ENCODE data around the gene SDHB. TPM values are rescaled to one million over a fixed set of nuclear protein-coding genes. Genes with fewer than 3 reads are reported as not detected.

The SDHB gene
- total RNA-seq, 1 experiment from 2014 or later: 322 TPM

DNA sequence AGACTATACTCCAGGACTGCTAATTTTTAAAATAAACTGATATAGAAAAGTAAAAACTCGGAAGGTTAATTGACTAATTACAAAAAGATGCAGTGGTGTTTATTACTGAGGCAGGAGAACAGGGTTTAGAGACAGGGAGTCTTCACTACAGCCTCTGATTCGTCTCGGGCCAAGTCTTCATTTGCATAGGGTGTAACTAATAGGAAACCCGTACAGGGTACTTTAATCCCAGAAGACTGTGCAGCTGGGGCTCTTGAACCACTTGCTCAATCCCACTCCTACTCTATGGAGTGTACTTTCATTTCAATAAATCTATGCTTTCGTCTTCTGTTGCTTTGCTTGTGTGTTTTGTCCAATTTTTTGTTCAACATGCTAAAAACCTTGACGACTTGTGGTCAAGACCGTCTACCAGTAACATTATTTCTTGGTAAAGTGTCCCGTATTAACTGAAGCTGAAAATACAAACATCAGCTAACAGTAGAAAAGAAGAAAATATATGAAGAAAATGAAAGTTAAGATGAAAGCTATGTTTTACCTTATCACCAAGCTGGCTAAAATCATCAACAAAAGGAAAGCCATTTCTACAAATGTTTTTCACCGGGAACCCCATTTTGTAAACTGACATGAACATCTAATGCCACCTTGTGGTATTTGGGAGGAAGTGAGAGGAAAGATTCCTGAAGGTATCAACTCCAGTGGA lies 8.0 kb downstream of the SDHB start:
- DNase-seq (ENCODE audit: low spot score): peak; percentile 50

DNA sequence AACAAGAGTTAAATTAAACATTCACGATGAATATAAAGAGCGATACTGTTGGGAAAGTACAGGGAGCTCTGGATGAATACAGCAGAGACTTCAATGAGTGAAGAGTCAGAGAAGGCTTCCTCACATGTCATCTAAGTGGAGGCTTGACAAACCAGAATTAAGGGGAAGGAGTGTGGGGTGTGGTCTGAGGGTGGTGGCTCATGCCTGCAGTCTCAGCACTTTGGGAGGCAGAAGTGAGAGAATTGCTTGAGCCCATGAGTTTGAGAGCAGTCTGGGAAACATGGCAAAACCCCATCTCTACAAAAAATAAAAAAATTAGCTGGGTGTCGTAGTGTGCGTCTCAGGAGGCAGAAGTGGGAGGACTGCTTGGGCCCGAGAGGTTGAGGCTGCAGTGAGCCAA lies 8.7 kb downstream of the SDHB start:
- no peak for DNase-seq (ENCODE audit: low spot score)

DNA sequence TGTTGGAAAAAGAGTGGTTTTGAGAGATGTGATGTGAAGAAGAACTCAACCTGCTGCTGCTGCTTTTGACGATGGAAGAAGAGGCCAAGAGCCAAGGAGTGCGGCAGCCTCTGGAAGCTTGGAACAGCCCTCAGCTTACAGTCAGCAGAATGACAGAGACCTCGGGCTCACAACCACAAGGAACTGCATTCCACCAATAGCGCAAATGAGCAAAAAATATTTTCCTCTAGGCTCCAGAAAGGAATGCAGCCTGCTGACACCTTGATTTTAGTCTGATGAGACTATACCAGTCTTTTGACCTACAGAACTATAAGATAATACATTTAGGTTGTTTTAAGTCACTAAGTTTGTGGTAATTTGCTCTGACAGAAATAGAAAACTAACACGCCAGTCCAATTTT lies 10.2 kb downstream of the SDHB start:
- DNase-seq (ENCODE audit: low spot score): no peak

DNA sequence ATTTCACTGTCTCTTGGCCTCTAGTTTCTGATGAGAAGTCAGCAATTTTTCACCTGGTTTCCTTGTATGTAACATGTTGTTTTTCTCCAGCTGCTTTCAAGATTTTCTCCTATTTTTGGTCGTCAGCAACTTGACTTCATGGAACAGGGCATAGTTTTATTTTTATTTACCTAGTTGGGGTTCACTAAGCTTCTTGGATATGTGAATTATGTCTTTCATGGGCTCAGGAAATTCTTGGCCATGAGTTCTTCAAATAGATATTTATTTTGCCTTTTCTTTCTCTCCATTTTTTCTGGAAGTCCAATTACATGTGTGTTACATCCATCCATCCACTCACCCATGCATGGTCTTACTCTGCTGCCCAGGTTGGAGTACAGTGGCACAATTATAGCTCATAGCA lies 13.7 kb downstream of the SDHB start:
- DNase-seq (ENCODE audit: low spot score): no peak

DNA sequence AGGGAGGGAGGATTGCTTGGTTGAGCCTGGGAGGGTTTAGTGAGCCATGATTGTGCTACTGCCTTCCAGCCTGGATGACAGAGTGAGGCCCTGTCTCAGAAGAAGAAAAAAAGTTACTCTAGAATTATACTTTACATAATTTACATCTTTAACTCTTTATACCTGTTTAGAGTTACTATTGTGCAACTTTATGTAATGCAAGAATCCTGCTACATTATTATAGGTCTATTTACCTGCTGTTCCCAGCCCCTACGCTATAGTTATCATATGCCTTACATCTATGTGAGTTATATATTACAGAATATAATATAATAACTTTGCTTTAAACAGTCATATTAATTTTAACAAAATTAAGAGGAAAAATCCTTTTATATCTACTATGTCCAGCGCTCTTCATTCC lies 14.3 kb downstream of the SDHB start:
- DNase-seq (ENCODE audit: low spot score): no peak

DNA sequence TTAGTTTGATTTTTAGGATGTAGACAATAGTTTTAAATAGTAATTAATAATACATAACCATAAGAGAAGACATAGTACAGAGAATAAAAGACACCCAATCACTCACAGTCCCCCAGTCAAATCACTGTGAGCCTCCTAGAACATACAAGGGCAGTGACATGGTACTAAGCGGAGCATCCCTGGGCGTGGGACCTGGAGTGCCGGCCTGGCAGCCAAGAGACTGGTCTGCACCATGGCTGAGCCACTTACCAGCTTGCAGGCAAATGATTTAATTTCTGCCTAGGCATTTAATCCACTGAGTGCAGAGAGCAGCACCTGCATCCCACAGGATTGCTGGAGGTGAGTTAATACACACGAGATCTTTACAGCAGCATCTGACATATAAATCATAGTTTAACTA lies 20.4 kb downstream of the SDHB start:
- DNase-seq (ENCODE audit: low spot score): no peak

DNA sequence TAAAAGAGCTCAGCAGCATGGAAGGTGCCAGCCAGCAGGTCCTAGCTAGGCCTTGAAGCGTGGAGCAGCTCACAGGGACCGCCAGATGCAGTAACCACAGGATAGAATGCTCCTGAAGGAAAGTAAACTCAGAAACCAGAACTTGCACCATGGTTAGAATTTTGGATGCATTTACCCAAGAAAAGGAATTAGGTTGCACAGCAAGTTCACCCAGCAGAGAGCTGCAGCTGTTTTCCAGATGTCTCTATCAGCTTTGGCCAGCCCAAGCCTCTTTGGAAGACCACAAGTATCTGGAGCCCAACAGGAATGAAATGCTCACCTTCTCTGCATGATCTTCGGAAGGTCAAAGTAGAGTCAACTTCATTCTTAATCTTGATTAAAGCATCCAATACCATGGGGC lies 21.1 kb downstream of the SDHB start:
- DNase-seq (ENCODE audit: low spot score): no peak

DNA sequence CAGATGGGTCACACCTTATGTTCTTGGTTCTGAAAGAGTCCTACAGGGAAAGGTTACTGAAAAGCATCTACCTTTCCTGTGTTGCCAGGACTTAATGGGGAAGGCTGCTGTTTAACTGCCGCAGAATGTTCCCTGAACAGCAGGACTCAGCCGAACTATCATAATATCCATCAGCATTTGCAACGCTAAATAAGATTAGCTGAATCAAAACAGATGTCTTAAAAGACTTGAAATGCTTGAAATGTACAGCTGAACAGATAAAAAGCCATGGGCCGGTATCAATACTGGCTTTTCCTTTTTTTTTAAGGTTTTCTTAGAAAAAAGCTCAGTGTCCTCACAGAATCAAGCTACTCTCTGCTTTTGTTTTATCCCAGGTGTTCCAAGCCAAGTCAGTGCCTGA lies 22.4 kb downstream of the SDHB start:
- no peak for DNase-seq (ENCODE audit: low spot score)

DNA sequence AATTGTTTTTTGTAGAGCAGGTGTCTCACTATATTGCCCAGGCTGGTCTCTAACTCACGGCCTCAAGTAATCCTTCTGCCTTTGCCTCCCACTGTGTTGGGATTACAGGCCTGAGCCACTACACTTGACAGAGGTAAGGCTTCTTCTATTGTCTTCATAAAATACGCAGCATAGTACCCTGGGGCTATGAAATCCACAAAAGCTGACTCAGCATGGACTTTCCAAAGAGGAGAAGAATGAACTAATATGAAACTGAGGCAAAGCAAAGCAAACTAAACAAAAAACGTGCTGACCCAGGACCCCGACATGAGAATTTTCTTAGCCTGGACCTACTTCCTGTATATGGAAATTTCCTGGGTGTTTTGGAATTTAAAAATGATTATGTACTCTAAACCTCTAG lies 23.6 kb downstream of the SDHB start:
- no peak for DNase-seq (ENCODE audit: low spot score)

DNA sequence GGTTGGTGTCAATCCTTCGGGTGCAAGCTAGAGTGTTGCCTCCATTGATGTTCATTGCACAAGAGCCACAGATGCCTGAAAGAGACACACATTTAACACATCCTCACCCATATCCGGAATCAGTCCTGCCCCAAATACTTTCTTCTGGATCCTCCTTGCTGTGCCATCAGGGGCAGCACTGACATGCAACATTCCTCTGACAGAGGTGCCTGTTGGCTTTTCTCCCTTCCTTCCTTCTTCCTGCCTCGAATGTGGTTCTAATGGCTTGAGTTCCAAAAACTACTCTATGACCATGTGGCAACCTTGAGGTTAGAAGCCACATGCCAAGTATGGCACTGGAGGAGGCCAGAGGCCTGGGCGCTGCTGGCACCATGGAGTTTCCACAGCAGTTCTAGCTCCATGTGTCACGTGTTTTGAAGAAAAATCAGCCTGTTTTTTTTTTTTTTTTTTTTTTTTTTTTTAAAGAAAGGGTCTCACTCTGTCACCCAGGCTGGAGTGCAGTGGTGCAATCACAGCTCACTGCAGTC lies 25.1 kb downstream of the SDHB start:
- DNase-seq (ENCODE audit: low spot score): no peak

DNA sequence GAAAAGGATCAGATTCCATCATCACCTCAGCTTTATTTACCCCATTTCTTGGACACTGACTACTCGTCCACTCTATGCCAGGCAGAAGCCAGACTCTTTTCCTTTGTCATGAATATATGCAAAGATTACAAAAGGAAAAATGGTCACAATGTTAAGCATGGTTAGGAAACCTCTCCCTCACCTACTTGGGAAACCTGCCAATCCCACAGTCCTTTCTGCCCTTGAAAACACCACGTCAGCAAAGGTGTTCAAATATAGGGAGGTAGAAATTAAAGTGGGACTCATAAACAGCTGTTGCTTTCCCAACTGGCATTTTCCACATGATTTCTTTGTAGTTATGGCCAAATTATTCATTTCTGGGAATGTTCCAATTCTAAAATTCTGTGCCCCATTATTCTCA lies 25.9 kb downstream of the SDHB start:
- DNase-seq (ENCODE audit: low spot score): no peak

DNA sequence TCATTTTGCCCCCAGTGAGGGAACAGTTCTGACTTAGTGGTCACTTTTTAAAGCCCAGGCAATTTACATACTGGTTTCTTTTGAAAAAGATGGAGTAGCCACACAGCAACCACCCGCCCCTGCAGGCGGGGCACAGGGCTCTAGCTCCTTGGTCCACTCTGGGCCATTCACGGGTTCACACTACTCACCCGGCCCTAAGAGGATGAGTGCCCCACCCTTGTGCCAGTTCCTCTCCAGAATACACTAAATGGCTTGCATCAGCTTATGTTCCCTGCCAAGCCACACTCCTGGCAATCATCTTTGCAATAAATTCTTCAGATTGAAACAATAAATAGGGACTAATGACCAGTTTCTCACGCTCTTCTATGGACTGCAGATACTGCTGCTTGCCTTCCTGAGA lies 26.4 kb downstream of the SDHB start:
- no peak for DNase-seq (ENCODE audit: low spot score)

DNA sequence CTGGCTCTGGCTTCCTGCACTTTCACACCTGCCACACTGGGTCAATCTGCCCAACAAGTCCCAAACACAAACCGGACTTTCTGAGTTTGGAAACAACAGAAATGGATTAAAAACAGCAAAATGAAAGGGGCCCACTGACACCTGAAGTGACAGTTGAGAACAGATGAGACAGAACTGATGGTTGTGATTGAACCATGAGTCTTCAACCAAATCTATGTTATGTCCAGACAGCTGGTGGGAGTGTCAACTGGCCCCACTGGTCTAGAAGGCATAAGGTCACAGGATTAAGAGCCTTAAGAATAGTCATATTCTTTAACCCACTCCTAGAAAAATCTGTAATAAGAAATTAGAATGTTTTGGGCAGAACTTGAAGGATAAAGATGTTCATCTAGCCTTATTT lies 29.1 kb downstream of the SDHB start:
- no peak for DNase-seq (ENCODE audit: low spot score)

DNA sequence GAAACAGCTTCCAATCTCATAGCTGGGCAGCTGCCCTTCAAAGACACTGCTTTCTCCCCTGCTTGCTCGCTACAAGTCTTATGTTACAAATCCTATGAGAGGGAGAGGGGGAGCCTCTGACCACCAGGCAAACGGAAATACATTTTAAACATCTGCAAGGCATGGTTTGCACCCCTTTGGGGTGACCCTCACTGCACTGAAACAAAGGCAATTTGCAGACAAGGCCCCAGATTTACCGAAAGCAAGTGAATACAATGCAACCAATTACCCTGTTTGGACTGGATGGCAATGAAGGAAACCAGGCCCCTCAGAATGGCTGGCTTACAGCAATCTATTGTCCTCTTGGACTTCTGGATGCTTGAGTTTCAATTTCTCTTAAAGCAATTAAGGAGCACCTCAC lies 30.3 kb downstream of the SDHB start:
- no peak for DNase-seq (ENCODE audit: low spot score)

DNA sequence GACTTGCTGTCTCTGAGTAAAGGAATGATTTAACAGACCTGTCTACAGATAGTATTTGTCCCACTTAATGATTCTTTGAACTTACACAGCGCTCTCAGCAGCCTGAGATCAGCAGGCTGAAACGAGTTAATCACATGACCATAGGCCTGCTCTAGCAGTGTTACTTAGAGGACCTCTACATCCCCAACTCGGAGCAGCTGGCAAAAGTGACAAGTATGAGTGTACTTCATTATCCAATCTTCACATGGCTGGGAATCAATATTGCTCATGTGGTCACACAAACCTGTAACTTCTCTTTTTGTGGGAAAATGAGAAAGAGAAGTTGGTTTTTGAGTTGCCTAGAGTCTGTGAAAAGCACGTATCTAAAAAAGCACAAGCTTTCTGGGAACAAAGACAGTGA lies 30.7 kb downstream of the SDHB start:
- no peak for DNase-seq (ENCODE audit: low spot score)

DNA sequence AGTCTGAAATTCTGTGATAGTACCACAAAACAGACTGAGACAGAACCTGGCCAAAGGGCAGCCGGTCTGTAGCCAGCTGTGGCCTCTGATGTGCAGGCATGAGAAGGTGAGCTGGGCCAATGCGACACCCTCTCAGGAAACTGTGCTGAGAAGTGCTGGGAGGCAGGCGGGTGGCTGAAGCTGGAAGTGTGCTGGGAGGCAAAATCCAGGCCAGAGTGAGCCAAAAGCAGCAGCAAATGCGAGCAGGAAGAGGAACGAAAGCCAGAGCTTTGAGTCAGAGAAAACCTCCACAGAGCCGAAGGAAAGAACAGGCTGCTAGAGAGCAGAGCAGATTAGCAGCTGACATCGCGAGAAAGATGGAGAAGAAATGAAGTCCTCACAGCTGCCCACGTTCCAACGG lies 31.9 kb downstream of the SDHB start:
- DNase-seq (ENCODE audit: low spot score): no peak

DNA sequence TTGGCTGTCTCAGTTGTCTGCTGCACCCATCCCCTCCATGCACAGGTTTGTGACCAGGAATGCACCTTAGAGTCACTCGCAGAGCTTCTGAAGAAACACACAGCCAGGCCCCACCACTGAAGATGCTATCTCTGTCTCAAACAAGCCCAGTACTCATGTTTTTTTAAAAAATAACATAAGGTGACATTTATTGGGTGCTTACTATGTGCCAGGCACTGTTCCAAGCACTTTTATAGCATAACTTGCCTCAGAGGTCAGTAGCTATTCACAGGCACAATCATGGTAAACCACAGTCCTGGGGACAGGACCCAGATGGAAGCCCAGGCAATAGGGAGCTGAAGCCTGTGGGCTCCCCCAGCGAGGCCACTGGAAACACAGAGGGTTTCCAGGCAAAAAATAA lies 33.3 kb downstream of the SDHB start:
- no peak for DNase-seq (ENCODE audit: low spot score)

DNA sequence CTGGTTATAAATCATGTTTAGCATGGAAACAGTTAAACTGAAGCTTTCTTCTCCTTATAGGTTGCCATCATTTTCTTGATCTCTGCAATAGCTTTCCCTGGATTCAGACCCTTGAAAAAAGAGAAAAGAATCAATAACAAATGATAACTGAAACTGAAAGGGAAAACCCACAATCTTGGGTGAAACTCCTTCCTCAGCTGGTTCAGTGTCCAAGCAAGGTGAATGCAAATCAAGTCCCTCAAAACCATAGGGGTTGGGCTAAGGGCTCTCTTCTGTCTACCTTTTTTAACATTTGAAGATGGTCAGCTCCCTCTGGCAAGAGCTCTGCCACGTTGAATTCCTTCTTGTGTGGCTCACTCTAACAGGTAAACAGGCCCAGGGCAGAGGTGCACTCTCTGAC lies 35.0 kb downstream of the SDHB start:
- DNase-seq (ENCODE audit: low spot score): no peak

DNA sequence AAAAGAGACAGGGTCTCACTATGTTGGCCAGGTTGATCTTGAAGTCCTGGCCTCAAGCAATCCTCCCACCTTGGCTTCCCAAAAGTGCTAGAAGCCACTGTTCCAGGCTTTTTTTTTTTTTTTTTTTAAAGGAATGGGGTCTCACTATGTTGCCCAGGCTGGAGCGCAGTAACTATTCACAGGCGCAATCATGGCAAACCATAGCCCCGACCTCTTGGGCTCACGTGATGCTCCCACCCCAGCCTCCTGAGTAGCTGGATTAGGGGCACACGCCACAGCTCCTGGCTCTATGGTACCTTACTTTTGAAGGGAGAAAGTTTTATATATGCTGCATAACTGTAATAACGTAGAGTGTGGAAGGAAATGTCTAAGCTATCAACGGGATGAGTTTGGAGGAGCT lies 36.4 kb downstream of the SDHB start:
- DNase-seq (ENCODE audit: low spot score): no peak

DNA sequence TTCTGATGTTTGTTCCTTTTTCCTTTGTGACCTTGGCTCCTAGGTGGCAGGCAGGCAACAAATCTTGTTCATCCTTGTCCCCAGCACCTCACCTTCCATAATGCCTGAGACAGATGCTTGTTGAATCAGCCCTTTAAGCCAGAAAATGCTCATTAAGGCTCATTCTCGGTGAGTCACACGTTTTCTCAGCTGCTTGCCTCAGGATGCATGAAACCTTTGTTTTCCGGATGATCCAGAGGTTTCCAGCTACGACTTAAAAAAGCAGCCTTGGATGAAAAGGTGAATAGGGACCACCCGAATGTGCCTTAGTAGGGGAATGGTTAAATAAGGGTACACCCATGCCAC lies 37.5 kb downstream of the SDHB start:
- peak; percentile 32 for DNase-seq (ENCODE audit: low spot score)

DNA sequence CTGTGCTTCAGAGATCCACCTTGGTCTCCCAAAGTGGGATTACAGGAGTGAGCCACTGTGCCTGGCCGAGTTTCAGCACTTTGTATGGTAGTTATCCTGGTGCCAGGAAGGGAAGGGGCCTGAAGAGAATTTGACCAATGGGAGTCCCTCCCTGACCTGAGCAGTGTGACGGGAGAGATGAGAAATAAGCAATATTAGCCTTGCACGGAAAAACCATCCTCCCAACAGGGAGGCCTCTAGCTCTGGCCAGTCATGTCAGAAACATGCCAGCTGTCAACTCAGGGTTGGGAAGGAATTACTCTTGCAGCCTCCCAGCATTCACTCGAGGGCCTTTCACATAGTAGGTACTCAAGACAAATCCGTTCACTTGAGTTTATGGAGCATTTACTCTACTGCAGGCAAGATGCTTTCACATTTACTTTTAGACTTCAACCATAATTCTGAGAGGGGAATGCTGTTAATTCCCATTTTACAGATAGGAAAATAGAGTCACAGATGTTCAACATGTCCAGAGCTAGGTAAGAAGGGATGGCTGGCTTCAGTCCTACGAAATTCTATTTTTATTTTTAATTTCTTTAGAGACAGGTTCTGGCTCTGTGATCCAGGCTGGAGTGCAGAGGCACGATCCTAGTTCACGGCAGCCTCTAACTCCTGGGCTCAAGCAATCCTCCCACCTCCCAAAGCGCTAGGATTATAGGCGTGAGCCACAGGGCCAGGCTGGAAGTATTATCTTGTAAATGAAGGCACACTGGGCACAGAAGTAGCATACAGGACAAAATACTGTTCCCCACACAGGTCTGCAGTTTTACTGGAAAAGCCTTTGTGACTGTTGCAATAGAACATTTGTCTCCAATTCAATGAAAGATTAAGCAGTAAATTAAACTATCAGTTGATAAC lies 38.9 kb downstream of the SDHB start:
- DNase-seq (ENCODE audit: low spot score): no peak

DNA sequence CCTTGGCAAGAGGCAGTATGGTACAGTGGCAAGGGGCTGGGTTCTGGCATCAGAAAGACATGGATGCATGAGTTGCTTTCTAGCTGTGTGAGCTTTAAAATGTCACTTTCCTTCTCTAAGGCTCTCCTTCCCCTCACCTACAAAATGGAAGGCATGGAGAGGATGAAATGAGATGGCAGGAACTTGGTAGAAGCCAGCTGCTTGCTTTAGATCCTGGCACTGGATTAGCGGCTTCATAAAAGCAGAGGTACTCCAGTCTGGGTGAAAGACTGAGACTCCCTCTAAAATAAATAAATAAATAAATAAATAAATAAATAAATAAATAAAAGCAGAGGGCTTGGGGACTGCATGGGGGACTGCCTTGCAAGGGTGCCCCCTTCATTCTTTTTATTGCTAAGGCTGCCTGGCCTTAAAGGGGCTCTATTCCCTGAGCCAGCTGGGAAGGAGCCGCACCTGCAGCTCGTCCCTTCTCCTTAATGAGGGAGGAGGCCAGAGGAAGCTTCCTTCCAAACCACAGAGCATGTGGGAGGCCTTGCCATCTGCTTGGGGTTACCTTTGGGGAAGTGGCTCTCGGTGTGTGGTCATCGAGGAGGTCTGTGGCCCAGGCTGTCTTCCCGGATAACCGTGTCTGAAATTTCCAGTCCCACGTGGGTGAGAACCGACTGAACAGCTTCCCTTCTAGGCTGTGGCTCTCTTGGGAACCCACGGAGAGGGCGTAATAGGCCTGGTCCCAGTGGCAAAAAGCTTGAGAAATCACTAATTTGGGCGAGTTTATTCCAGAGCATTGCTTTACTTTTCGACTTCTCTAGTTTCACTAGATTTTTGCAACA lies 40.1 kb downstream of the SDHB start:
- DNase-seq (ENCODE audit: low spot score): no peak
